Anterior cingulate cortex (tissue), 58 donors: Measurements from ENCODE around the gene ELMO3.

Experiments used
- DNase-seq, 58 donors: peaks; one replicate each; lab custom pipeline; 2025; lab: John Stamatoyannopoulos, UW

The ELMO3 gene

GRCh38 chr16:67179421-67180080 is 19.4 kb upstream of the ELMO3 start:
- no peak for DNase-seq

- DNase-seq, result no peak
Observed at GRCh38 chr16:67180166-67180565, 18.8 kb upstream of the ELMO3 start.

DNA sequence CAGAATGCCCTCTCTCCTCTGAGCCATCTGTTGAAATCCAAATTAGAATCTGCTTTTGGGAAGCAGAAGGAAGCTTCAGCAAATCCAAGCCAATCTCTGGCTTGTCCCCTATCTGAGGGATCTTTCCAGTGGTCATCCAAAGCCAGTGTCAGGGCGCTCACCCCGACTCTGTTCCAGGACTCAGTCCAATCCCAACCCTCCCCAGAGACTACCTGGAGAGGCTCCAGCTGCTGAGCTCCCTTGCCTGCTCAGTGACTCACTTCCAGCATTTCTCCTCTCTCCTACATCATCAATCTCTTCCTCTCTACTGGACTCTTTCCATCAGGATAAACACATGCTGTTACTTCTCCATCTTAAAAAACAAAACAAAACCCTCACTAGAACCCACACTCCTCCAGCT is 17.6 kb upstream of the ELMO3 start:
- DNase-seq, result peak in 10 of 58 donors; percentile 4 to 52 (median 33)

GRCh38 chr16:67182288-67182687 is 16.6 kb upstream of the ELMO3 start:
- no peak for DNase-seq

- DNase-seq, result no peak
Observed at GRCh38 chr16:67183284-67183626, 15.7 kb upstream of the ELMO3 start.

DNA sequence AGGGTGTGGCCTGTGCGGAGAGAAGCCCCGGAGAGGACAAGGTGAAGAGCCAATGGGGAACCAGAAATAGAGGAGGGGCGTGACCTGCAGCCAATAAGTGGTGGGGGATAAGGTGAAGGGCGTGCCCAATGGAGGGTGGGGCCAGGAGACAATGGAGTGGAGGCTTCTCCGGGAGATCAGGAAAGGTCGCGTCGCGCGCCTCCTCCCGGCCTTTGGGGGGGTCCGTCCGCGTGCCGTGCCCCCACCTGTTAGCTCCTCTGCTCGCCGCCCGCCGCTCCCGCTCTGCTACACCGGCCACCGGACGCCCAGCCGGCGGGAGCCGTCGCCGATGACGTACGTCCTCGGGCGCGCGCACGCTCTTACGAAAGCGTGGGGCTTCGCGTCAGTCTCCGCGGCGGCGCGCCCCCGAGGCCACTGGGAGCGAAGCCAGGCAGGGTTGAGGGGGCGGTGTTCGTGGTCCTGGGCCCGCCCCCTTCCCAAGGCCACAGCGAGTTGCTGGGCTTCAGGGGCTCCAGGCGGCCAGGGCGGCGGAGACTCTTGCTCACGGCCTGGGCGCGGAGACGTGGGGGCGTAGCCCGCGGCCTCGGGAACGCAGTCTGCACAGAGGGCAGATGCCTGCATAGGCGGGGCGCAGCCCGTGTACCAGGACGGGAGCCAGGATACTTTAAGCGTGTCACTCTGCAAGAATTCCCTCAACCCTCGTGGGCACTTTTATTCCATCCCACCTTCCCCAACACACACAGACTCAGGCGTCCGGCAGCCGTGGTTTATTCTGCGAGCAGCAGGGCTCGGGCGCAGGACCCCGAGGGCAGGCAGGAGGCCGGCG is 15.1 kb upstream of the ELMO3 start, which contains the start of gene MATCAP1:
TSS of gene MATCAP1 (minus strand) at position 337 of the 826 bp plus-strand sequence. CDS start 3,353 bp downstream, outside the sequence.
- peak; percentile 81 to 96 (median 93) for DNase-seq

DNA sequence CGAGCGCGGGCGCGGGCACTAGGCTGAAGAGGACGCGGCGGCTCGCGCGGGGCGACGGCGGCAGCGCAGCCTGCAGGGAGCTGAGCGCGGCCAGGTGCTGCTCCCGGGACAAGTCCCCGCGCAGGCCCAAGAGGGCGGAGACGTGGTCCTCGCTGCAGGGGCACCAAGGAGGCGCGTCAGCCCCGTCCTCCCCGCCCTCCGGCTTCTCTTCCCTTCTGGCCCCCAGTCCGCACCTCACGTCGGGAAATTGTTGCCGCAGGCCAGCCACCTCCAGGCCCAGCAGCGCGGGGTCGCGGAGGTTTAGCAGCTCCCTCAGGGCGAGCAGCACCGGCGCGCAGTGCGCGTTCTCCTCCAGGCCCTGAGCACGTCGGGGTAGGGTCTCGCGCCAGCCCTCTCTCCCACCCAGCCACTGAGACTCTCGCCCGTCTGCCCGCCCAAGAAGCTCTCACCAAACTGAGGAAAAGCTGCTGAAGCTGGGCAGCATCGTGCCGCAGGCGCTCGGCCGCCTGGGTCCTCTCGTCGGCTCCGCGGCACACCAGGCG is 14.4 kb upstream of the ELMO3 start:
- peak in 1 of 58 donors; percentile 57 for DNase-seq

DNA sequence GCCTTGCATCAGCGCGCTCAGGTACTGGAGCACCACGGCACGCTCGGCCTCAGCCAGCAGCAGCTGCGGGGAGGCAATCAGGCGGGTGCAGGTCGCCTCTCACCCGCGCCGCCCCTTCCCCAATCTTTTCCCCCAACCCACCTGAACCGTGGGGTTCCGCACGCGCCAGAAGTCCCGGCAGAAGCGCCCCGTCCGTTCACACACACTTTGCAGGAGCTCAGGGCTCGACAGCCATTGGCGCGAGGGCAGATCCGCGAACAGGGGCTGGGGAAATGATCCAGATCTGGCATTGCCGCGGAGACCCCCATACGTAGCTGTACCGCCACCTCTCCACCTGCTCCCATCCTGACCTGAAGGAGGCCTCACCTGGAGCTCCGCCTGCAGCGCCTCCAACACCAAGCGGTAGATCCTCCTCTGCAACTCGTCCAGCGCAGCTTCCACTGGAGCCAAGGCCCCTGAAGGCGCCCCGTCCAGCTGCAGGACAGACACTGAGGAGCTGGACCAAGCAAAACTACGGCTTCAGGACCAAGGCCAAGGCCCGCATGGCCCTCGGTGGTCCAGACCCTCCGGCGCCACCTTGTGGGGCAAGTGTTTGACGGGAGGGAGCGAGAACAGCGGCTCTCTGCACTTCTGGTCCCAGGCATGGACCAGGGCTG is 13.8 kb upstream of the ELMO3 start:
- peak in 53 of 58 donors; percentile 24 to 85 (median 67) for DNase-seq

GRCh38 chr16:67185651-67186134 is 13.2 kb upstream of the ELMO3 start:
- no peak for DNase-seq

- no peak for DNase-seq
Observed at GRCh38 chr16:67186550-67186950, 12.4 kb upstream of the ELMO3 start.

- no peak for DNase-seq
Observed at GRCh38 chr16:67187175-67187890, 11.6 kb upstream of the ELMO3 start.

GRCh38 chr16:67188323-67188722 is 10.6 kb upstream of the ELMO3 start:
- DNase-seq, result no peak

- no peak for DNase-seq
Observed at GRCh38 chr16:67188798-67189197, 10.1 kb upstream of the ELMO3 start.

DNA sequence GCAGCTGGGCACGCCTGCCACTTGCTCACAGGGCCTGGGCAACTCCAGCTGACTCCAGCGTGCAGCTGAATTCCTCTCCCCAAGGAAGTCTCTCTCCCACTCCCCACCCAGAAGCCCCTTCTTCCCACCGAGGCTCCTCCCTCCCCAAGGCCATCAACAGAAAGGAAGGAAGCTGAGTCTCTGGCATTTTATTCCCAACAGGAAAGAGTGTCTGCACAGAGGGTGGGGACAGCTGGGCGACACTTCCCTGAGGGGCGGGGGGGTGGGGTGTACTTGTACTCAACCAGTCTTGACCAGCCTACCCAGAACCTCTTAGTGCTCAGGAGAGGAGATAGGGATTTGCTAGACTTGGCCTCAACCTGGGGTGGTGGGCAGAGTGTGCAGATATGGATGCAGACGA is 8.9 kb upstream of the ELMO3 start, which contains the start of gene EXOC3L1:
TSS of gene EXOC3L1 (minus strand) at position 96 of the 400 bp plus-strand sequence. CDS start 460 bp downstream, outside the sequence.
- DNase-seq, result no peak

- no peak for DNase-seq
Observed at GRCh38 chr16:67190448-67191399, 8.2 kb upstream of the ELMO3 start.

- DNase-seq, result no peak
Observed at GRCh38 chr16:67191411-67191994, 7.4 kb upstream of the ELMO3 start.

DNA sequence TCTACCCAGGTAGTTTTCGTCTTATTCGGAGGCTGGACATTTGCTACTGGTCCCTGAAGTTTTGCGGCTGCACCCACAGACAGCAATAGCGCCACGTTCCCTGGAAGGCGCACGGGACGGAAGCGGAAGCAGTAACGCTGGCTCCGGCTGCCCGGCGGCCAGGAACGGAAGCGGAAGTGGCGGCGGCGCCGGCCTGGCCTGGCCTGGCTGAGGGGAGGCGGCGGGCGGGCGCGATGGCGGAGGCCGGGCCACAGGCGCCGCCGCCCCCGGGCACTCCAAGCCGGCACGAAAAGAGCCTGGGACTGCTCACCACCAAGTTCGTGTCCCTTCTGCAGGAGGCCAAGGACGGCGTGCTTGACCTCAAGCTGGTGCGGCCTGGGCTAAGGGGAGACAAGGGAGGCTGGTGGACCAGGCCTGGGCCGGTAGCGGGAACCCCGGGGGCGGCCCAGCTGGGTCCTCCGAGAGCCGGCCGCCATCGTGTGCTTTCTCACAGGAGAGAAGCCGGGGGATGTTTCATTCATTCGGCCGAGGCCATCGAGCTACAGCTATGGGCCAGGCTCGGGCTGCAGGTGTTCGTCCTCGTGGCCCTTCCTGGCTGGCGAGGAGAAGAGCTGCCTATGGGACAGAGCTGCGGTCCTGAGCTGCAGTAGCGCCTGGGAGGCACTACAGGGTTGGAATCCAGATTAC is 6.8 kb upstream of the ELMO3 start, which contains the start of gene E2F4:
TSS of gene E2F4 (plus strand) at position 161 of the 687 bp plus-strand sequence. CDS start at position 234, 73 bp downstream.
- DNase-seq, result peak; percentile 41 to 96 (median 88)
